Vagina (tissue), 1 donor: Measurements from ENCODE around the gene OLFM1. TPM values are rescaled to one million over a fixed set of nuclear protein-coding genes. Genes with fewer than 3 reads are reported as not detected.

Experiments used
- total RNA-seq: library from RNA; depleted of rRNA; stranded (reverse); fragments of >200 nt; gene quantifications from one replicate; pipeline ENCODE4 v1.2.3, GENCODE V29; 2016

The OLFM1 gene
- total RNA-seq, 1 donor from 2014 or later: 39.0 TPM

Other genes starting within 250 kb of the OLFM1 start
- gene FCN2, start 206.9 kb upstream of the OLFM1 start, total RNA-seq: not detected
- gene FCN1, start 169.8 kb upstream of the OLFM1 start, total RNA-seq: 1.7 TPM